HG03442 (cell line): ENCODE results near the gene SCAF11.

ENCODE experiments used
- ATAC-seq: cut with Tn5 transposase; IDR thresholded peaks from one replicate; pipeline ENCODE4 v1.9.1; 2021; ENCODE audit warnings: mild to moderate bottlenecking, moderate library complexity; ENCODE audit not compliant: unreplicated experiment

The SCAF11 gene

GRCh38 chr12:45980540-45980939 lies 9.8 kb downstream of the SCAF11 start:
- no peak for ATAC-seq

- no peak for ATAC-seq
Measured at GRCh38 chr12:45978108-45978507, 12.3 kb downstream of the SCAF11 start.

- no peak for ATAC-seq
Measured at GRCh38 chr12:45977620-45978019, 12.8 kb downstream of the SCAF11 start.

GRCh38 chr12:45975506-45975905 lies 14.9 kb downstream of the SCAF11 start:
- no peak for ATAC-seq

GRCh38 chr12:45974883-45975282 lies 15.5 kb downstream of the SCAF11 start:
- ATAC-seq, result no peak

- no peak for ATAC-seq
Measured at GRCh38 chr12:45974171-45974719, 16.1 kb downstream of the SCAF11 start.

GRCh38 chr12:45973526-45973925 lies 16.8 kb downstream of the SCAF11 start:
- ATAC-seq, result no peak

GRCh38 chr12:45970391-45970790 lies 20.0 kb downstream of the SCAF11 start:
- no peak for ATAC-seq

GRCh38 chr12:45969084-45969483 lies 21.3 kb downstream of the SCAF11 start:
- no peak for ATAC-seq

- no peak for ATAC-seq
Measured at GRCh38 chr12:45966486-45966885, 23.9 kb downstream of the SCAF11 start.

GRCh38 chr12:45962553-45963325 lies 27.6 kb downstream of the SCAF11 start:
- ATAC-seq, result no peak

- ATAC-seq, result no peak
Measured at GRCh38 chr12:45959728-45960127, 30.6 kb downstream of the SCAF11 start.

- no peak for ATAC-seq
Measured at GRCh38 chr12:45959025-45959424, 31.3 kb downstream of the SCAF11 start.

GRCh38 chr12:45948546-45948945 lies 41.8 kb downstream of the SCAF11 start:
- no peak for ATAC-seq

- ATAC-seq, result no peak
Measured at GRCh38 chr12:45946435-45946834, 43.9 kb downstream of the SCAF11 start.

- no peak for ATAC-seq
Measured at GRCh38 chr12:45944771-45945170, 45.6 kb downstream of the SCAF11 start.

GRCh38 chr12:45939759-45940158 lies 50.6 kb downstream of the SCAF11 start:
- ATAC-seq, result no peak

GRCh38 chr12:45938566-45938965 lies 51.8 kb downstream of the SCAF11 start:
- ATAC-seq, result no peak

- no peak for ATAC-seq
Measured at GRCh38 chr12:45934956-45935355, 55.4 kb downstream of the SCAF11 start.

GRCh38 chr12:45933504-45933903 lies 56.9 kb downstream of the SCAF11 start:
- no peak for ATAC-seq

- ATAC-seq, result no peak
Measured at GRCh38 chr12:45930369-45930768, 60.0 kb downstream of the SCAF11 start.

GRCh38 chr12:45928309-45928708 lies 62.1 kb downstream of the SCAF11 start:
- no peak for ATAC-seq

GRCh38 chr12:45918818-45919217 lies 71.6 kb downstream of the SCAF11 start:
- no peak for ATAC-seq
